ENCODE measurements around the gene TIMM22. TPM values are rescaled to one million over a fixed set of nuclear protein-coding genes. Genes with fewer than 3 reads are reported as not detected.

Gene TIMM22
- total and polyA plus RNA-seq, 2 donors from 2014 or later: 14.6 to 17.3 TPM

DNA sequence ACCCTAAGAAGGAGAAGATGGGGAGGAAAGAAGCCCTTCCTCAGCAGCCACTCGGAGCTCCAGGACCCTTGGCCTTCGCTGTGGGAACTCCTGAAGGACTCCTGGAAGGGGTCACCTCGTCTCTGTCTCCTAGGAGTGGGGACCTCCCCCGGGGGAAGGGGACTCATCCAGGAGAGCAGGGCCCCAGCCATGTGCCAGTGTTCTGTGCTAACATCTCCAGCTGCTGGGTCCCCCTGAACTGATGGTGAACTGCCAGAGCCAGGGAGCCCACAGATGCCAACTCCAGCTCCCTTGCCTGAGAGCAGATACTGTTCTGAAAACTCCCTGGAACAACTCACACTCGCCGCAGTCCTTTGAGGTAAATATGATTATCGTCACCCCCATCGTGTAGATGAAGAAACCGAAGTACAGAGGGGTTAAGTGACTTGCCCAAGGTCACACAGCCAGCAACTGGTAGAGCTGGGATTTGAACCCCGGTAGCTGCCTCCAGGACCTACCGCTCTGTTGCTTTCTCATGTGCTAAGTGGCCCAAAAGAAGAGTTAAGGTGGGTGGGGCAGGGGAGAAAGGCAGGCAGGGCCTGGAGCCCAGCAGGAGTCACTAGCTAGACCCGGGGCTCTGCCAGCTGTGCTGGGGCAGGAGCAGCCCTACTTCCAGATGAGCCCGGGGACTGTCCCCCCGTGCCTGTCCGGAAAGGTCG lies 10.5 kb downstream of the TIMM22 start:
- H3K9ac ChIP-seq (ENCODE audit: low read length in 3 of 3): no peak overlapping the region
- no peak overlapping the region for H3K27ac ChIP-seq (ENCODE audit: low read depth in 2 of 2, low read length in 2 of 2)
- H3K36me3 ChIP-seq (ENCODE audit: control insufficient read depth in 2 of 3, insufficient read depth in 3 of 3, low read length in 3 of 3): peaks cover 2 to 35% (median 21%) of the 10 kb centered on the region in 3 donors
- DNase-seq (no peak), FAIRE-seq (no peak)
- H3K27me3 ChIP-seq (ENCODE audit: control insufficient read depth, insufficient read depth, low read length): no peaks in the 10 kb centered on the region
- intact Hi-C loops (cut with DNase I): no loop called here
- H3K9me3 ChIP-seq (ENCODE audit: control insufficient read depth in 2 of 3, insufficient read depth in 1 of 3, low read length in 3 of 3): no peaks in the 10 kb centered on the region
- no peak overlapping the region for H3K4me3 ChIP-seq (ENCODE audit: low read length in 3 of 3)
- TF ChIP-seq, protein P1, sequence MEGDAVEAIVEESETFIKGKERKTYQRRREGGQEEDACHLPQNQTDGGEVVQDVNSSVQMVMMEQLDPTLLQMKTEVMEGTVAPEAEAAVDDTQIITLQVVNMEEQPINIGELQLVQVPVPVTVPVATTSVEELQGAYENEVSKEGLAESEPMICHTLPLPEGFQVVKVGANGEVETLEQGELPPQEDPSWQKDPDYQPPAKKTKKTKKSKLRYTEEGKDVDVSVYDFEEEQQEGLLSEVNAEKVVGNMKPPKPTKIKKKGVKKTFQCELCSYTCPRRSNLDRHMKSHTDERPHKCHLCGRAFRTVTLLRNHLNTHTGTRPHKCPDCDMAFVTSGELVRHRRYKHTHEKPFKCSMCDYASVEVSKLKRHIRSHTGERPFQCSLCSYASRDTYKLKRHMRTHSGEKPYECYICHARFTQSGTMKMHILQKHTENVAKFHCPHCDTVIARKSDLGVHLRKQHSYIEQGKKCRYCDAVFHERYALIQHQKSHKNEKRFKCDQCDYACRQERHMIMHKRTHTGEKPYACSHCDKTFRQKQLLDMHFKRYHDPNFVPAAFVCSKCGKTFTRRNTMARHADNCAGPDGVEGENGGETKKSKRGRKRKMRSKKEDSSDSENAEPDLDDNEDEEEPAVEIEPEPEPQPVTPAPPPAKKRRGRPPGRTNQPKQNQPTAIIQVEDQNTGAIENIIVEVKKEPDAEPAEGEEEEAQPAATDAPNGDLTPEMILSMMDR (IDR thresholded peaks at IDR 0.05; ENCODE audit: borderline replicate concordance, extremely low read depth, insufficient read depth): no peak
- peaks cover 0 to 24% (median 19%) of the 10 kb centered on the region in 3 donors for H3K4me1 ChIP-seq (ENCODE audit: control insufficient read depth in 2 of 3, insufficient read depth in 2 of 3, low read depth in 1 of 3, low read length in 3 of 3)

DNA sequence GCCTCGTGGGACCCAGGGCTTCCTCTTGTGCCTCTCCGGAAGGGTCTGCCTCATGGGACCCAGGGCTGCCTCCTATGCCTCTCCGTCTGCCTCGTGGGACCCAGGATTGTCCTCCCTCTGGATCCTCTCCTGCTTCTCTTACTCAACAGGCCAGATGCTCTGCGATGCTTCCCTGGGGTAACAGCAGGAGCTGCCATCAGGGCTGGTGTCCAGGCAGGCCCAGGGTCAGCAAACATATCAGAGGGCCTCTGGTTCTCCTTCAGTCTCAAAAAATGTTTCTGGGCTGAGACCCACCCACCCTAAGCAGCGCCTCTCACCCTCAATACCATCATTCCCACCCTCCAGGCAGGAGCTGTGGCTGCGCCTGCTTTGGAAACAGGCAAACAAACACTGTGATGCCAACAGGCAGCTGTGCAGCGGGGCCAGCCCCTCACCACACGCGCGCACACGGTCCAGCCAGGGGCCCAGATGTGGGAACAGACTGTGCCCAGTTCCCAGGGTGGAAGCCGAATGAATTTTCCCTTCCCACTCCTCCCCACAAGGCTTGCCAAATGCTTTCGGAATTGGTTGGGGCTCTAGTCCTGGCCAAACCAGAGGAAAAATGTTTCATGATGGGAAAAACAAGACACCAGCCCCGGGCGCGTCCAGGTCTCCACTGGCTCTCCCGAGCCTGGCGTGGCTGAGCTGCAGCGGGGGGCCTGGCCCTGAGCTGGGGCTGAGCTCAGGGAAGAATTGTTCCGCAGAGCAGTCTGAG lies 11.3 kb downstream of the TIMM22 start:
- Histone ChIP-seq H3K4me3 (ENCODE audit: low read length in 3 of 3) (no peak overlapping the region), H3K9ac (ENCODE audit: low read length in 3 of 3) (no peak overlapping the region), H3K27me3 (ENCODE audit: control insufficient read depth, insufficient read depth, low read length) (no peaks in the 10 kb centered on the region), H3K4me1 (ENCODE audit: control insufficient read depth in 2 of 3, insufficient read depth in 2 of 3, low read depth in 1 of 3, low read length in 3 of 3) (peaks cover 0 to 22% (median 17%) of the 10 kb centered on the region in 3 donors), H3K36me3 (ENCODE audit: control insufficient read depth in 2 of 3, insufficient read depth in 3 of 3, low read length in 3 of 3) (peaks cover 0 to 35% (median 19%) of the 10 kb centered on the region in 3 donors), H3K9me3 (ENCODE audit: control insufficient read depth in 2 of 3, insufficient read depth in 1 of 3, low read length in 3 of 3) (no peaks in the 10 kb centered on the region), H3K27ac (ENCODE audit: low read depth in 2 of 2, low read length in 2 of 2) (peak overlapping the region in 1 of 2 donors; percentile 33)
- no peak for FAIRE-seq
- TF ChIP-seq, protein P1 (IDR thresholded peaks at IDR 0.05; ENCODE audit: borderline replicate concordance, extremely low read depth, insufficient read depth): no peak
- intact Hi-C loops (cut with DNase I): no loop called here
- no peak for DNase-seq

DNA sequence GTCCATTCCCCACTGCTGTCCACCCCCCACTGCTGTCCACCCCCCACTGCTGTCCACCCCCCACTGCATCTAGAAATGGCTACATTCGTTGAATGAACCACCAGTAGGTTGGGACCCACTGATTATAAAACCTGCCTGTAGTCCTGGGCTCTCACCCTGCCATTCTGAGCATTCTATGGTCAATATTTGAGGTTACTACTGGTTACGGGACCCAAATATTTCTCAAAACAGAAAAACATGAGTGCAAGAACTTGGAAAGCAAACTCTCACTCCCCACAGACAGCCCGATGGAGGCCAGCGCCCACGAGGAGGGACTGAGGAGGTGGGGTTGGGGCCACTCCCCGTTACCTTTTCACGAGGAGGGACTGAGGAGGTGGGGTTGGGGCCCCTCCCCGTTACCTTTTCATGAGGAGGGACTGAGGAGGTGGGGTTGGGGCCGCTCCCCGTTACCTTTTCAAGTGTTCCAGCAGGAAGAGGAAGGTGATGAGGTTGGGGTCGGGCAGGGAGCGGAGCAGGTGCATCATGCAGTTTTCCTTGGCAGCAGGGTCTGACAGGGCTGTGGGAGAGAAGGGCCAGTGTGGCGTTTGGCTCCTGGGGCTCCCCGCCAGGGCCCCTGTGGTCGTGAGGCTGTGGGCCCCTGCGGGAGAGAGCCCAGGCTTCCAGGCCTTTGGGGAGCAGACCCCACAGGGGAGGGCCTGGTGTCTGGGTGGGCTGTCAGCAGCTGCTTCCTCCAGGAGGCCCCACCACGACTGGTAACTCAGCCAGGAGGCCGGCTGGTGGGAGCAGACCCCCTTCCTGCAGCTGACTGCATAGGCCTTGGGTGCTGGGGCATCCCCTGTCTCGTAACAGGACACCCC lies 12.5 kb downstream of the TIMM22 start:
- Histone ChIP-seq H3K27ac (ENCODE audit: low read depth in 2 of 2, low read length in 2 of 2) (no peak overlapping the region), H3K36me3 (ENCODE audit: control insufficient read depth in 2 of 3, insufficient read depth in 3 of 3, low read length in 3 of 3) (peaks cover 0 to 35% (median 17%) of the 10 kb centered on the region in 3 donors), H3K27me3 (ENCODE audit: control insufficient read depth, insufficient read depth, low read length) (no peaks in the 10 kb centered on the region), H3K4me3 (ENCODE audit: low read length in 3 of 3) (no peak overlapping the region), H3K4me1 (ENCODE audit: control insufficient read depth in 2 of 3, insufficient read depth in 2 of 3, low read depth in 1 of 3, low read length in 3 of 3) (peaks cover 0 to 19% (median 11%) of the 10 kb centered on the region in 3 donors), H3K9me3 (ENCODE audit: control insufficient read depth in 2 of 3, insufficient read depth in 1 of 3, low read length in 3 of 3) (no peaks in the 10 kb centered on the region), H3K9ac (ENCODE audit: low read length in 3 of 3) (no peak overlapping the region)
- FAIRE-seq (no peak), DNase-seq (no peak)
- TF ChIP-seq, protein P1 (IDR thresholded peaks at IDR 0.05; ENCODE audit: borderline replicate concordance, extremely low read depth, insufficient read depth): no peak
- intact Hi-C loops (cut with DNase I): no loop called here

All from kidney (tissue), 14 donors.